ENCODE measurements around the gene HNRNPA0.
"Not testable (repeated sequence)": the region's sequence is repeated elsewhere in the genome, so short reads cannot be mapped to it uniquely, and the experiment has no call there.

Gene HNRNPA0

GRCh38 chr5:137754188-137754960, at the start of gene HNRNPA0:
TSS of gene HNRNPA0 (minus strand) at chr5:137754363. CDS start at chr5:137754066, 297 bp downstream.
- peak; percentile 98 for DNase-seq

GRCh38 chr5:137802282-137803210, 48.4 kb upstream of the HNRNPA0 start:
- DNase-seq, result no peak

GRCh38 chr5:137800700-137801411, 46.7 kb upstream of the HNRNPA0 start:
- DNase-seq, result no peak

- DNase-seq, result no peak
Observed at GRCh38 chr5:137796279-137796678, 42.1 kb upstream of the HNRNPA0 start.

- DNase-seq, result no peak
Observed at GRCh38 chr5:137794863-137795262, 40.7 kb upstream of the HNRNPA0 start.

GRCh38 chr5:137792303-137792702, 38.1 kb upstream of the HNRNPA0 start:
- no peak for DNase-seq

GRCh38 chr5:137791799-137792198, 37.6 kb upstream of the HNRNPA0 start:
- DNase-seq, result no peak

- DNase-seq, result no peak
Observed at GRCh38 chr5:137791387-137791786, 37.2 kb upstream of the HNRNPA0 start.

GRCh38 chr5:137788560-137788959, 34.4 kb upstream of the HNRNPA0 start:
- not testable (repeated sequence) for DNase-seq

- DNase-seq, result no peak
Observed at GRCh38 chr5:137782984-137783536, 28.9 kb upstream of the HNRNPA0 start.

GRCh38 chr5:137782055-137782454, 27.9 kb upstream of the HNRNPA0 start:
- DNase-seq, result no peak

GRCh38 chr5:137778772-137779564, 24.8 kb upstream of the HNRNPA0 start:
- peak; percentile 72 for DNase-seq

GRCh38 chr5:137767937-137768336, 13.8 kb upstream of the HNRNPA0 start:
- DNase-seq, result peak; percentile 13

GRCh38 chr5:137761566-137761965, 7.4 kb upstream of the HNRNPA0 start:
- no peak for DNase-seq

GRCh38 chr5:137760719-137761516, 6.8 kb upstream of the HNRNPA0 start:
- no peak for DNase-seq

- DNase-seq, result no peak
Observed at GRCh38 chr5:137760294-137760693, 6.1 kb upstream of the HNRNPA0 start.

GRCh38 chr5:137758715-137759306, 4.6 kb upstream of the HNRNPA0 start:
- DNase-seq, result no peak

GRCh38 chr5:137758121-137758520, 4.0 kb upstream of the HNRNPA0 start:
- DNase-seq, result no peak

- no peak for DNase-seq
Observed at GRCh38 chr5:137757634-137758033, 3.5 kb upstream of the HNRNPA0 start.

GRCh38 chr5:137754961-137755762, 999 bp upstream of the HNRNPA0 start:
- DNase-seq, result no peak

Data from OCI-M1 (cell line).